ENCODE measurements around the gene LAMB3.
A peak's percentile ranks its signal among the peaks of the same experiment; 100 is the strongest.

The LAMB3 gene

DNA sequence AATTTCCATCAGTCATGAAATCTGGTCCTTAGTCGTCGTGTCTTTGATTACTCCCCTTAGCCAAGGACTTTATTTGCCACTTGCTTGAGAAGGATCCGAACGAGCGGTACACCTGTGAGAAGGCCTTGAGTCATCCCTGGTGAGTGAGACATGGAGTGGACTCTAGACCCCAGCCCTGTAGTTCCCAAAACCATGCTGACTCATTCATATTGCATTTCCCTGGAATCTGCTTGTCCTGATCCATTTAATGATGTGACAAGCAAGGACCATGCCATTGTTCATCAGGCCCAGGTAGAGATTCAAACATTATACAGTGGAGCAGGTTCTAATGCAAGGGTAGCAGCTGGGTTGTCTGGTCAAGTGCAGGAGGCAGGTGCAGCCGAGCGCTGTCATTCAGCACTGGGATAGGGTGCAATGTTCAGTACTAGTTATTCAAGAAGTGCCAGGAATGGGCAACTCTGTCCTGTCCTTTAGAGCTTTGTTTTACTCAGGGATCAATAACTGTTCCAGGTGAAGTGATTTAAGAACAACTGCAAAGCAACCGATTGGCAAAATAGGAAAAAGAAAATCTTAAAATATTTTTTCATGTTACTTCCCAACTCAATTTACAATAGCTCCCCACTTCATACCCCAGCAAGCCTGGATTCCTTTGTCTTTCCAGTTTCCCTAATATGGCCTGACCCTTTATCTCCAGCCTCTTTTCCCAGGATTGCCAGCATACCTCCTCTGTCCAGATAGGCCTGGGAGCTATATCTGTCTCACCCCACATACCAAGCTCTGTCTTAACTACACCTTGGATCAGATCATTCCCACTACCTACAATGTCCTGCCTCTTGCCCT, 42.2 kb downstream of the LAMB3 start:
- no peak overlapping the region for H3K27ac Mint-ChIP-seq
- no peaks in the 10 kb centered on the region for H3K4me1 Mint-ChIP-seq (ENCODE audit: low read depth)
- no peaks in the 10 kb centered on the region for H3K27me3 Mint-ChIP-seq
- H3K9me3 Mint-ChIP-seq: no peaks in the 10 kb centered on the region
- H3K4me3 Mint-ChIP-seq: no peak overlapping the region
- no peaks in the 10 kb centered on the region for H3K36me3 Mint-ChIP-seq (ENCODE audit: low read depth)

DNA sequence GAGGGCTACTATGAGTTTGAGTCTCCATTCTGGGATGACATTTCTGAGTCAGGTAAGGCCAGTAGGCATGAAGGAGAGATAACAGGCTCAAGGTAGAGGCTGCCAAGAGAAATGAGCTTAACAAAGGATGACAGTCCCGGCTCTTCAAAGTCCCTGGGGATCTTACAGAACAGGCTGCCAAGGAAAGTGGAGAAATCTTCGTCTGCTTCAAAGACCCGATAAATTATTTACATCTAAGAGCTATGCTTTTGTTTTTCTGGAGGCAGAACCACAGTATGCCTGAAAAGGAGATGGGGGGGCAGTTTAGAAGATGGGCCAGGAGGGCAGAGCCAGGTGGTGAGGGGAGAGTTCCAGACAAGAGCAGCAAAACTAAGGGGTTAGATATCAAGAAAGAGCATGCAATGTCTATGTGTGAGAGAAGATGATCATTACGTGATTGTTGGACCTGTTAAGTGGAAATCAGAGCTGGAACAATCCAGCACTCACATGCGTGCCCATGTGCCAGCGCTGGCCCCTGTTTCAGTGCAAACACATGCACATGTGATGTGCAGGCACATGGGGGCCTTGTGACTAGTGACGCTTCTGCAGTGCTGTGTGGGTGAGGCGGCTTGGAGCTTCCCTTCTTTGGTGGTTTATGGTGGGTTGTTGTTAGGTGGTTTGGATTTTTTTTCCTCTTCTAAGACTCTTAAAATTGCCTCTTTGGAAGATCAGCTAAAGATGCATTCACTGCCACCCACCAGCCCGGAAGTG, 43.0 kb downstream of the LAMB3 start:
- no peaks in the 10 kb centered on the region for H3K27me3 Mint-ChIP-seq
- no peak overlapping the region for H3K27ac Mint-ChIP-seq
- no peaks in the 10 kb centered on the region for H3K36me3 Mint-ChIP-seq (ENCODE audit: low read depth)
- H3K9me3 Mint-ChIP-seq: no peaks in the 10 kb centered on the region
- no peak overlapping the region for H3K4me3 Mint-ChIP-seq
- H3K4me1 Mint-ChIP-seq (ENCODE audit: low read depth): no peaks in the 10 kb centered on the region

DNA sequence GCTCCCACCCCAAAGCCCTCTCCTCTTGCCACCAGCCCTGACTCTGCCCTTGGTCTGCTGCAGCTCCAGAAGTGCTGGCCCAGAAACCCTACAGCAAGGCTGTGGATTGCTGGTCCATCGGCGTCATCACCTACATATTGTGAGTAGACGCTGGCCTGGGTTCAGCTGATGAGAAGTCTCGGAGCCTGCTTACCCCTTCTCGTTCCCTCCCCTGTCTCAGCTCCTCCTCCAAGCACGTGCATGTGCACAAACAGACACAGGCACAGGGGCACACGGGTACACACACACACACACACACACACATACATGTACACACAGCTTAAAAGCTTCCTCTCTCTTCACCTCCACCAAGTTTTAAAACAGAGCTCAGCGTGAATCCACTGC, 44.4 kb downstream of the LAMB3 start:
- no peaks in the 10 kb centered on the region for H3K4me1 Mint-ChIP-seq (ENCODE audit: low read depth)
- H3K27me3 Mint-ChIP-seq: no peaks in the 10 kb centered on the region
- no peak overlapping the region for H3K4me3 Mint-ChIP-seq
- H3K9me3 Mint-ChIP-seq: no peaks in the 10 kb centered on the region
- H3K27ac Mint-ChIP-seq: no peak overlapping the region
- H3K36me3 Mint-ChIP-seq (ENCODE audit: low read depth): no peaks in the 10 kb centered on the region

DNA sequence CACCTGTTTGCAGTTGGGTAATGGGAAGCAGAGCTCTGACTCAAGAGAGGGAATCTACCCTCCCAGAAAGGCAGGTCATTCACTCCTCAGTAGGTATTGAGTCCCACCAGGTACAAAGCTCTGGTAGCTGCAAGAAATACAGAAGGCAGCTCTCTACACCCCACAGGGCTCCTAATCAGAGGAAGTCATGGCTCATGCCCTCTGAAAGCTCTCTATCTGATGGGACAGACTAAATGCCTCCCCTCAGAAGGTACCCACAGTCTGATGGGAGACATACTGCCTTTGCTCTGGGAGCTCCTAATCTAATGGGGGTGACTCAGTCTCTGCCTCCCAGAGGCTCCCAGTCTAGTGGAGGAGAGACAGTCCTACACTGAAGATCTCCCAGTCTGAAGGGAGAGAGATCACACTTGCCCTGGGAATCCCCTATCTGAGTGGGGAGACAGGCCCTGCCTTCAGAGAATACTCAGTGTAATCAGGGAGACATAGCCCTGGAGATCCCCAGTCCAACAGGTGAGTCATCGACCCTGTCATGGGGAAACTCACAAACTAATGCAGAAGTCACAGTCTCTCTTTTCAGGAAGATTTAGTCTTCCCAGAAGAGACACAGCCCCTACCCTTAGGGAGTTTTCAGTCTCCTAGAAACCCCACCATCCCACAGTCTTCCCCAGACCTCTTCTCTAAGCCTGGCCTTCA, 45.0 kb downstream of the LAMB3 start:
- Mint-ChIP-seq H3K4me1 (ENCODE audit: low read depth) (no peaks in the 10 kb centered on the region), H3K27ac (peak overlapping the region; percentile 49), H3K9me3 (no peaks in the 10 kb centered on the region)

DNA sequence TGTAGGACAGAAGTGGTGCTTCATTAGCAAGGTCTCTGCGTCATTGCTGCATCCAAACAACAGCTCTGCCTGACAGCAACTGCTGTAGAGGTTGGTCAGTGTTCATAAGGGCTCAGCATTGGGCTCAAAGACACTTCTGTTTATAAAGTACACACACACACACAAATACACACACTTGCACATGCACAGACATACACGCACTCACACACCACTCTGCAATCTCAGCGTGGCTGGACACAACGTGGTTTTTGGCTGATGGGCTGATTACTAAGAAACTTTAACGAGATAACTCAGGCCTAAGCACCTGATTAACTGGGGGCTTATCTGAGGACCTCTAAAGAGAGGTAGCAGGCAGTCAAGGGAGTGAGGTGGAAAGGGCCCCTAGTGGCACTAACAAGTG, 48.3 kb downstream of the LAMB3 start:
- Mint-ChIP-seq H3K9me3 (no peaks in the 10 kb centered on the region), H3K4me1 (ENCODE audit: low read depth) (no peaks in the 10 kb centered on the region)

More for the DNA sequence above, 45.0 kb downstream of the LAMB3 start:
- no peaks in the 10 kb centered on the region for H3K27me3 Mint-ChIP-seq
- H3K4me3 Mint-ChIP-seq: no peak overlapping the region
- no peaks in the 10 kb centered on the region for H3K36me3 Mint-ChIP-seq (ENCODE audit: low read depth)

DNA sequence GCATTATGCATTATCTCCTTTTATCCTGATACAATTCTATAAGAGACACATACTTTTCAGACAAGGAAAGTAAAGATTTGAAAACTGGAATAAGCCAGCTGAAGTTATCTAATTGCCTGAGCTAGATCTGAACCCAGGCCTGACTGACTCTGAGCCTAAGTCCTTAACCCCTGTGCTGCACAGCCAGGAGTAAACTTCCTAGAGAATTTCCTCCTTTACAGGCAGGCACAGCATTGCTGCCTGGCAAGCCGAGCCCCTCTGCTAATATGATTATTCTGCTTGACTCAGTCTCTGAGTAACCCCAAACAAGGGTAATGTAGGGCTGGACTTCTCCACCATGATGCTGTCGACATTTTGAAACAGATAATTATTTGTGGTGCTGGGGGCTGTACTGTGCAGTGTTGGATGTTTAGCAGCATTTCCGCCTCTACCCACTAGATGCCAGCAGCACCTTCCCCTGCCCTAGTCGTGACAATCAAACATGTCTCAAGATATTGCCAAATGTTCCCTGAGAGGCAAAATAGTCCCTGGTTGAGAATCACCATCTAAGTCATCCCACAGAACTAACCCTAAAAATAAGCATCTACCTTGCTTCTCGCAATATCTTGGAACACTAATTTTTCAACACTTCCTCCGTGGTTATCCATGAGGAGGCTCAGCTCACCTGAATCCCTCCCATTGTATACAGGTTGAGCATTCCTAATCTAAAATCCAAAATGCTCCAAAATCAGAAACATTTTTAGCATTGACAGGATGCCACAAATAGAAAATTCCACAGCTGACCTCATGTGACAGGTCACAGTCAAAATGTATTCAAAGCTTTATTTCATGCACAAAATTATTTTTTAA, 50.2 kb downstream of the LAMB3 start:
- no peaks in the 10 kb centered on the region for H3K9me3 Mint-ChIP-seq
- H3K36me3 Mint-ChIP-seq (ENCODE audit: low read depth): no peaks in the 10 kb centered on the region
- no peak overlapping the region for H3K27ac Mint-ChIP-seq
- H3K4me3 Mint-ChIP-seq: no peak overlapping the region
- no peaks in the 10 kb centered on the region for H3K4me1 Mint-ChIP-seq (ENCODE audit: low read depth)
- H3K27me3 Mint-ChIP-seq: peaks cover 31% of the 10 kb centered on the region

More for the DNA sequence above, 48.3 kb downstream of the LAMB3 start:
- Mint-ChIP-seq H3K36me3 (ENCODE audit: low read depth) (no peaks in the 10 kb centered on the region), H3K27ac (no peak overlapping the region), H3K4me3 (no peak overlapping the region), H3K27me3 (peaks cover 22% of the 10 kb centered on the region)

DNA sequence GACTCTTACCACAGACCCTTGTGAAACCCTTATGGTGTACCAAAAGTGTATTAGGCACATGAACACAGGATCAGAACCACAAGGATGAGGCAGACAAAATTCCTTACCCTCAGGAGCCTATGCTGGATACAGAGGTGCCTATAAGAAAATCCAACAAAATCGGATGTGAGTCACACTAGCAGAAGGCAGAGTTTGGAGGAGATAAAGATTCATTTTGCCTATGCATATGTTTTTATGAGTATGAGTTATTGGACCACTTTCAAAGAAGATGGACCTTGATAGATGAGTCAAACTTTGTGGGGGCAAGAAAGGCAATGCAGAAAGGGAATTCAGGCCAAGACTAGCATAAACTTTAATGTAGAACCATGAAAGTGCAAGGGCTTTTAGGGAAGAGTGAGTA, 51.7 kb downstream of the LAMB3 start:
- peaks cover 32% of the 10 kb centered on the region for H3K27me3 Mint-ChIP-seq
- H3K27ac Mint-ChIP-seq: no peak overlapping the region
- H3K36me3 Mint-ChIP-seq (ENCODE audit: low read depth): no peaks in the 10 kb centered on the region
- no peak overlapping the region for H3K4me3 Mint-ChIP-seq
- no peaks in the 10 kb centered on the region for H3K4me1 Mint-ChIP-seq (ENCODE audit: low read depth)
- no peaks in the 10 kb centered on the region for H3K9me3 Mint-ChIP-seq

DNA sequence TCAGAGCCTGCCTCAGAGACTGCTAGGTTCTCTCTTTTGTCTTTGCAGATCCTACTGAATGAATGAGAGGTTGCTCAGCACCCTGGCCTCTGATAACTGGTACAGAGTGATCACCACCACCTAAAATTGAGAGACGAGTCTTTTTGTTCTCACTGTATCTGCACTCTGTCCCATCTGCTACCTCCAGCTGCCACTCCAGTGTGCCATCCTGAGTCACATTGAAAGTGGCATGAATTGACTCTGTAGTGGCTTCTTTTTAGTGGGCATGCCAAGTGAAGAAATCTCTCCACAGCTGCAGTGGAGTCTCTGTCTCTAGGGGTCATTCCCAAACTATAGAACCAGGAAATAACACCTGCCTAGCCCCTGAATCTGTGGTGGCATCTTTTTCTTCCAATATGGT, 54.0 kb downstream of the LAMB3 start:
- Mint-ChIP-seq H3K36me3 (ENCODE audit: low read depth) (no peaks in the 10 kb centered on the region), H3K27me3 (peaks cover 34% of the 10 kb centered on the region), H3K9me3 (no peaks in the 10 kb centered on the region), H3K4me1 (ENCODE audit: low read depth) (no peaks in the 10 kb centered on the region), H3K27ac (no peak overlapping the region), H3K4me3 (no peak overlapping the region)

DNA sequence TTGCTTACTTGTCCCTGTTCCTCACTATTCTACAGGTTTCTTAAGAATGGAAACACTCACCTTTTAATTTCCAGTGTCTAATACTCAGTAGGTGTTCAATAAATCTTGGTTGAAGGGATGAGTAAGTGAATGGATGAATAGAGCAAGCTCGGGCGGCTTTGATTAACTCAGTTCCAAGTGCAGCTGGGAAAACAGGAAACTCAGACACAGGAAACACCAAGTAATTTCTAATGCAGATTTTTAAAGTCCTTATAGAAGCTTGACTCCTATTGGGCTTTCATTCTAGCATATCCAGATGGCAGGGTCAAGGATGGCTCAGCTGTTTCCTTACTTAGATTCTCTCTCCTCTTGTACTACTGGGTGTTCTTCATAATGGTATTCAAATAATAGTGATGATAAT, 54.7 kb downstream of the LAMB3 start:
- no peaks in the 10 kb centered on the region for H3K4me1 Mint-ChIP-seq (ENCODE audit: low read depth)
- no peaks in the 10 kb centered on the region for H3K36me3 Mint-ChIP-seq (ENCODE audit: low read depth)
- peaks cover 37% of the 10 kb centered on the region for H3K27me3 Mint-ChIP-seq
- no peak overlapping the region for H3K27ac Mint-ChIP-seq
- H3K4me3 Mint-ChIP-seq: no peak overlapping the region
- H3K9me3 Mint-ChIP-seq: no peaks in the 10 kb centered on the region

DNA sequence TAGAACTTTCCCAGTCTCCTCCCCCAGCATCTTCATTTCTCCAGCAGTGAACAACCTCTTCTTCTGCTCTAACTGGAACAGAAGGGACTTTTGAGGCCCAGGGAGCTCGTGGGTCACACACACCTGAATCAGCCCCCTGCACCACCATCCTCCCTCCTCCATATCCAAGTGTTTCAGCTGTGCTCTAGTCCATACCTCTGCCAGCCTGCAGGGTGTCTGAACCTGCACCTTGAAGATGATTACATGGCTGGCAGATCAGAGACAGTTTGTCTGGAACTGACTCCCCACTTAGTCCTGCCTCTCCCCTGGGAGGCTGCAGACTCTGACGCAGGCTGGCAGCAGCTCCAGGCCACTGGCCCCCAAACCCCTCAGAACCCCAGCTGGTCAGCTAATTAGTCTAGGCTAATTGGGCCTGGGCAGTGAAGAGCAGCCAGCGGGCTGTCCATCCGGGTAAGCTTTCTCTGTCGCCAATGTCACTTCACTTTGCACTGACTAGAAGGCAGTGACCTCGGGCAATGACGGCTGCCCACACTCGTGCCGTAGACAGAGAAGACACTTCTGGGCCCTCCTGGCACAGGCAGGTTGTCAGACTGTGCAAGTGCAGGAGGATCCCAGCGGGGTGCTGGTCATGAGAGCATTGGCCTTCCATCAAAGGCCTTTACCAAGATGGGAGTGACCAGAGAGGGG, 56.5 kb downstream of the LAMB3 start:
- Mint-ChIP-seq H3K4me3 (no peak overlapping the region), H3K36me3 (ENCODE audit: low read depth) (no peaks in the 10 kb centered on the region), H3K4me1 (ENCODE audit: low read depth) (no peaks in the 10 kb centered on the region), H3K27ac (no peak overlapping the region), H3K9me3 (no peaks in the 10 kb centered on the region), H3K27me3 (peaks cover 32% of the 10 kb centered on the region)

DNA sequence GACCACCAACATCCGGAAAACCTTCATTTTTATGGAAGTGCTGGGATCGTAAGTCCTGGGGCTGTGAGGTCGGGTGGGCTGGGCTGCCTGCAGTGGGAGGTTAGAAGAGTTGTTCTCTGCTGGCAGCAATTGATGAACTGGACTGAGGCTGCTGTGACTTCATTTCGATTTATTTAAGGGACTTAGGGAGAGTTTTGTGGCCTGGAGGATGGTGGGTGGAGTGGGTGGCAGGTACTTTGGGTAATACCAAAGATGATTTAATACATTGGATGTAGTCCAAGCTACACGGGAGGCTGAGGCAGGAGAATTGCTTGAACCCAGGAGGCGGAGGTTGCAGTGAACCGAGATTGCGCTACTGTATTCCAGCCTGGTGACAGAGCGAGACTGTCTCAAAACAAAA, 57.2 kb downstream of the LAMB3 start:
- no peak overlapping the region for H3K27ac Mint-ChIP-seq
- no peaks in the 10 kb centered on the region for H3K9me3 Mint-ChIP-seq
- no peaks in the 10 kb centered on the region for H3K36me3 Mint-ChIP-seq (ENCODE audit: low read depth)
- no peak overlapping the region for H3K4me3 Mint-ChIP-seq
- H3K4me1 Mint-ChIP-seq (ENCODE audit: low read depth): no peaks in the 10 kb centered on the region
- H3K27me3 Mint-ChIP-seq: peaks cover 33% of the 10 kb centered on the region

DNA sequence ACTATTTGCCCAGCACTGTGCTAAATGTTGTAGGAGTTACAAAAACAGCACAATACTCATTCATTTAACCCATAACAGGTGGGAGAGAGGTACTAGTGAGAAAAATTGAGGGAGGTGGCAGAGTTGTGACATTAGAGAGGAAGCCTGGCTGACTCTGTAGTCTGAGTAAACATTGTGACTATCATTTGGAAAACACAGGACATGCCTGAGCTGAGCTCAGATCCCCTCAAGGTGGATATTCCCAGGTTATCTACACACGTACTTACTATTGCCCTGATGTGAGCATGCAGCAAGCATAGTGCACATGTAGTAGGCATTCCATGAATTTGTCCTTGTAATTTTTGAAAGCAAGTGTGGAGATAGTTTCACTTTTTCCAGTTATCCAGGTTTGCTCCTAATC, 57.8 kb downstream of the LAMB3 start:
- H3K4me3 Mint-ChIP-seq: no peak overlapping the region
- no peak overlapping the region for H3K27ac Mint-ChIP-seq
- H3K4me1 Mint-ChIP-seq (ENCODE audit: low read depth): no peaks in the 10 kb centered on the region
- no peaks in the 10 kb centered on the region for H3K9me3 Mint-ChIP-seq
- no peaks in the 10 kb centered on the region for H3K36me3 Mint-ChIP-seq (ENCODE audit: low read depth)
- H3K27me3 Mint-ChIP-seq: peaks cover 30% of the 10 kb centered on the region

DNA sequence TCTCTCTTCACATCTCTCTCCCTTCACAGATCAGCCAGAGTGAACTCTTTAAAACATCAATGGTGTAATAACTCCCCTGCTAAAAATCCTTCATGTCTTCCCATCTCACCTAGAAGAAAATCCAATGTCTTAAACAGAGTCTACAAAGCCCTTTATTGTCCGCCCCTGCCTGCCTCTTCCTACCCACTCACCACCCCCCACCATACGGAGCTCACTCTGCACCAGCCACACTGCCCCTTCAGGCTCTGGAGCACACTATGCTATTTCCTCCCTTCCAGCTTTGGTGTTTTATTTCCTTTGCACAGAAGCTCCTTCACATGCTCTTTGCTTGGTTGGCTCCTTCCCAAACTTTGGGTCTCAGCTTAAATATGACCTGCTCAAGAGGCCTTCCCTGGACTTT, 58.5 kb downstream of the LAMB3 start:
- Mint-ChIP-seq H3K4me1 (ENCODE audit: low read depth) (no peaks in the 10 kb centered on the region), H3K4me3 (no peak overlapping the region), H3K9me3 (no peaks in the 10 kb centered on the region), H3K27ac (no peak overlapping the region), H3K36me3 (ENCODE audit: low read depth) (no peaks in the 10 kb centered on the region), H3K27me3 (peaks cover 23% of the 10 kb centered on the region)

DNA sequence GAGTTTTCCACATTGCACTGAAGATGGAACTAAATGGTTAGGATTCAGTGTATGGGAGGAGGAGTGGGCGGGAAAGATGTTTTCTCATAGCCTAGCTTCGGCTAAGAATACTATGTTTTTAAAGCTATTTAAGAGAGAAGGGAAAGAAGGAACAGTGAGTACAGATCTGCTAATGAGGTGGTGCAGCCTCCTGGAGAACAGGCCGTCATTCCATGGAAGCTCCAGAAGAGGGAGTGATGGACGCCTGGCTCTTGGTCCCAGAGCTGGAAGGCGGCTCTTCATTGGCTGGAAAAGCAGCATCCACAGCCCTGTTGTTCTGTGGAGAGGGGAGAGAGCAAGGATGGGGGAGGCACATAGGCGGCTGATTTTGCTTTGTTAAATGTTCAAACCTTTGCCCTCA, 61.8 kb downstream of the LAMB3 start:
- no peak overlapping the region for H3K27ac Mint-ChIP-seq
- no peaks in the 10 kb centered on the region for H3K9me3 Mint-ChIP-seq
- peaks cover 13% of the 10 kb centered on the region for H3K27me3 Mint-ChIP-seq
- no peaks in the 10 kb centered on the region for H3K36me3 Mint-ChIP-seq (ENCODE audit: low read depth)
- no peak overlapping the region for H3K4me3 Mint-ChIP-seq
- no peaks in the 10 kb centered on the region for H3K4me1 Mint-ChIP-seq (ENCODE audit: low read depth)

All from stimulated activated naive CD8-positive, alpha-beta T cell treated with anti-CD3 and anti-CD28 coated beads, Interleukin-15, Interleukin-2, amounts not matched to agents 100 ng/mL and 50 ng/mL, for 24 hours (primary cell).